DND-41 (cell line): ENCODE results near the gene CPEB2.

Source experiments
- ATAC-seq: fragments of 200-7000 bp; cut with Tn5 transposase; 3 replicates; pipeline ENCODE4 v1.9.1; 2021; ENCODE audit warnings: low read depth; ENCODE audit not compliant: insufficient read depth
- DNase-seq: peaks from one replicate; pipeline ENCODE4 v3.0.0-alpha.2; 2020
- H2AFZ ChIP-seq: 2 replicates; pipeline ENCODE4 v1.6.0; 2012; ENCODE audit warnings: low read depth, low read length
- H3K27ac ChIP-seq: 2 replicates; pipeline ENCODE4 v1.5.1; 2012; ENCODE audit warnings: low read length, inconsistent platforms
- H3K27me3 ChIP-seq: fragments of 200-600 bp; sonication (generic); 2 replicates; pipeline ENCODE4 v1.6.0; 2012; ENCODE audit warnings: low read length, mild to moderate bottlenecking, inconsistent platforms; ENCODE audit not compliant: insufficient read depth, poor library complexity
- H3K36me3 ChIP-seq: 2 replicates; pipeline ENCODE4 v1.5.1; 2012; ENCODE audit warnings: low read length, inconsistent platforms; ENCODE audit not compliant: insufficient read depth
- H3K4me1 ChIP-seq: 2 replicates; pipeline ENCODE4 v1.5.1; 2012; ENCODE audit warnings: mild to moderate bottlenecking, low read length; ENCODE audit not compliant: insufficient read depth
- H3K4me2 ChIP-seq: 2 replicates; pipeline ENCODE4 v1.6.0; 2012; ENCODE audit warnings: mild to moderate bottlenecking, moderate library complexity, low read length, inconsistent platforms; ENCODE audit not compliant: insufficient read depth
- H3K4me3 ChIP-seq, 2 experiments: fragments of 200-600 bp in 1 of 2; shearing (Covaris generic) in 1 of 2; 2 replicates each; pipeline ENCODE4 v1.5.1; 2012 to 2016; ENCODE audit warnings: inconsistent platforms in 2 of 2, low read length in 2 of 2, mild to moderate bottlenecking in 2 of 2, low read depth in 1 of 2, moderate library complexity in 1 of 2
- H3K79me2 ChIP-seq: 2 replicates; pipeline ENCODE4 v1.6.0; 2012; ENCODE audit warnings: low read length, inconsistent platforms; ENCODE audit not compliant: insufficient read depth
- H3K9ac ChIP-seq: 2 replicates; pipeline ENCODE4 v1.6.0; 2012; ENCODE audit warnings: low read depth, mild to moderate bottlenecking, inconsistent platforms, low read length, moderate library complexity
- H3K9me3 ChIP-seq: 2 replicates; pipeline ENCODE4 v1.5.1; 2012; ENCODE audit warnings: low read length, moderate library complexity, mild to moderate bottlenecking, inconsistent platforms; ENCODE audit not compliant: insufficient read depth, severe bottlenecking
- H4K20me1 ChIP-seq: 2 replicates; pipeline ENCODE4 v1.6.0; 2012; ENCODE audit warnings: low read length; ENCODE audit not compliant: insufficient read depth
- CTCF ChIP-seq: IDR thresholded peaks from 2 replicates; pipeline ENCODE4 v1.5.1; 2012; ENCODE audit warnings: borderline replicate concordance, low read length, moderate library complexity, mild to moderate bottlenecking; ENCODE audit not compliant: poor library complexity, severe bottlenecking; ENCODE audit errors: extremely low read depth
- EZH2 ChIP-seq: IDR thresholded peaks from 3 replicates; pipeline ENCODE4 v1.6.1; 2012; ENCODE audit warnings: borderline replicate concordance, low read depth, mild to moderate bottlenecking, moderate library complexity, low read length, inconsistent platforms; ENCODE audit not compliant: severe bottlenecking

The CPEB2 gene

GRCh38 chr4:15003401-15003890 is 1.2 kb downstream of the CPEB2 start:
- Histone ChIP-seq H3K27me3 (peaks cover 52% of the 10 kb centered on the region), H3K79me2 (no peaks in the 10 kb centered on the region), H2AFZ (peak overlapping the region; percentile 83), H3K4me2 (peak overlapping the region; percentile 94), H3K4me3 (peak overlapping the region; percentile 57 to 95; a peak in 3 of 4 replicates), H3K36me3 (no peaks in the 10 kb centered on the region), H3K9me3 (no peaks in the 10 kb centered on the region), H4K20me1 (peaks cover 4% of the 10 kb centered on the region; the same call in 1 of the 2 replicates), H3K27ac (peak overlapping the region; percentile 86), H3K4me1 (peaks cover 25% of the 10 kb centered on the region), H3K9ac (peak overlapping the region; percentile 82)
- ATAC-seq (peak; percentile 10; the same call in 2 of the 3 replicates), DNase-seq (peak; percentile 47)
- TF ChIP-seq EZH2 (no peak), CTCF (no peak)

DNA sequence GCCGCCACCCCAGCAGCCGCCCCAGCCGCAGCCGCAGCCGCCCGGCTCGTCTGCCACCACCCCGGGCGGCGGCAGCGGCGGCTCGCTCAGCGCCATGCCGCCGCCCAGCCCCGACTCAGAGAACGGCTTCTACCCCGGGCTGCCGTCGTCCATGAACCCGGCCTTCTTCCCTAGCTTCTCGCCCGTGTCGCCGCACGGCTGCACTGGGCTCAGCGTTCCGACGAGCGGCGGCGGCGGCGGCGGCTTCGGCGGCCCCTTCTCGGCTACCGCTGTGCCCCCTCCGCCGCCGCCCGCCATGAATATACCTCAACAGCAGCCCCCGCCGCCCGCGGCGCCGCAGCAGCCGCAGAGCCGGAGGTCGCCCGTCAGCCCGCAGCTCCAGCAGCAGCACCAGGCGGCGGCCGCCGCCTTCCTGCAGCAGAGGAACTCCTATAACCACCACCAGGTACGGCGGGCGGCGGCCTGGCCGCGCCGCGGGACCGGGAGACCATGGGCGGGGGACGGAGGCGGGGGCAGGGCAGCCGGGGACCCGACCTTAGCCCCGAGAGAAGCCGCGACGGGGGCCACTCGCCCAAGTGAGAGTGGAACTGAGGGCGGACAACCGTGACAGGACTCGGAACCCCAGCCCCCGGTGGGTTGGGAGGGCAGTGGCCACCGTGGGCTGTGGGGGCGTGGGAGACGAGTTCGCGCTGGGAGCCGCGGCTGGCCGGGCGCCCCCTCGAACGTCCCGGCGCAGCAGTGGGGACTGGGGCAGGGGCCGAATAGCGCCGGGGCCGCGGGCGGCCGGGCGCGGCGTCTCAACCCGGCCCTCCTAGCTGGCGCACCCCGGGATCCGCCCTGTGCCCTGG is 1.8 kb downstream of the CPEB2 start:
- ATAC-seq (peak; percentile 15), DNase-seq (peak; percentile 54)
- H3K27ac ChIP-seq: no peak overlapping the region
- no peaks in the 10 kb centered on the region for H3K36me3 ChIP-seq
- TF ChIP-seq CTCF (no peak), EZH2 (peak; percentile 96)
- H3K9me3 ChIP-seq: no peaks in the 10 kb centered on the region
- H3K4me2 ChIP-seq: peak overlapping the region; percentile 94
- H3K79me2 ChIP-seq: no peaks in the 10 kb centered on the region
- H2AFZ ChIP-seq: peak overlapping the region; percentile 66
- peaks cover 4% of the 10 kb centered on the region; the same call in 1 of the 2 replicates for H4K20me1 ChIP-seq
- H3K4me1 ChIP-seq: peaks cover 25% of the 10 kb centered on the region
- H3K9ac ChIP-seq: peak overlapping the region; percentile 82
- peaks cover 51% of the 10 kb centered on the region for H3K27me3 ChIP-seq
- peak overlapping the region; percentile 40 to 95; a peak in 3 of 4 replicates for H3K4me3 ChIP-seq

DNA sequence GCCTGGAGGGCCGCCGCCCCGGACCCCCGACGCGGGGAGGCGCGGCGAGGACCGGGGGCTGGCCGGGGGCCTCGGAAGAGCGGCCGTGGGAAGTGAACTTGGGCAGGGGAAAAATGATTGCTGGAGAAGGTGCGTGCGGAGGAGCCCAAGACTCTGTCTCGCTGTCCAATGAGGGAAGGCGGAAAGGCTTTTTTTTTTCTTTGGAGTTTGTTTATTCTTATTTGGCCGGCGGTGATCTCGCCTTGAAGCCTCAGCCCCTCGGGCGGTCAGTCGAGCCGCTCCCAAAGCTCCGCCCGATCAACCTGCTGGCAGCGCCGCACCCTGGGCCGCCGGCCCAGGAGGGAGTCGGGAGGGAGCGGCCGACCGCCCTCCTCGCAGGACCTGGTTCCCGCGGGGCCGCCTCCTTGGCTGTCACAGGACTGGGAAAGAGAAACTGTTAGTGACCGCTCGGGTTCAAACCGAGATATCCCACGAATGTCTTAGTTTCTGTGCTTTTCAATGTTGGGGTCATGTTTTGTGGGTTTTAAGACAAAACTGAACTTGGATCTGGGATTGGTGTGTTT is 2.5 kb downstream of the CPEB2 start:
- Histone ChIP-seq H4K20me1 (peaks cover 4% of the 10 kb centered on the region; the same call in 1 of the 2 replicates), H3K4me3 (peak overlapping the region in 1 of 2 experiments; percentile 95; a peak in 3 of 4 replicates), H3K9ac (peak overlapping the region; percentile 82), H3K79me2 (no peaks in the 10 kb centered on the region), H3K36me3 (no peaks in the 10 kb centered on the region), H3K4me1 (peaks cover 25% of the 10 kb centered on the region), H3K27ac (no peak overlapping the region), H3K27me3 (peaks cover 44% of the 10 kb centered on the region), H2AFZ (no peak overlapping the region), H3K4me2 (peak overlapping the region; percentile 94), H3K9me3 (no peaks in the 10 kb centered on the region)
- no peak for DNase-seq
- no peak for ATAC-seq
- no peak for TF ChIP-seq CTCF
- peak; percentile 40 for TF ChIP-seq EZH2
